Muscle of back (tissue), 10 donors: ENCODE results near the gene VPS4B. TPM values are rescaled to one million over a fixed set of nuclear protein-coding genes. Genes with fewer than 3 reads are reported as not detected.

ENCODE experiments used
- polyA plus RNA-seq, 10 donors: library from polyadenylated mRNA; unstranded; fragments of 120-200 nt; gene quantifications; one replicate each; pipeline ENCODE4 v1.2.1, GENCODE V29; 2013; ENCODE audit not compliant: insufficient read length in 10 of 10

Gene VPS4B
- polyA plus RNA-seq, 10 donors, result 20.1 to 30.6 (median 26.3) TPM

Other genes starting within 250 kb of the VPS4B start
- 10 to 100 TPM; 14.0 to 22.8 (median 17.6) TPM for gene BCL2, start 102.7 kb downstream of the VPS4B start, polyA plus RNA-seq
- gene KDSR, start 55.3 kb downstream of the VPS4B start, polyA plus RNA-seq, result 10 to 100 TPM; 24.8 to 35.1 (median 27.5) TPM
- gene SERPINB5, start 54.5 kb upstream of the VPS4B start, polyA plus RNA-seq, result 1 to 10 TPM in 2 of 10 donors, not detected in 8; 5.6 to 9.8 TPM
- 1 to 10 TPM in 1 of 10 donors, under 1 TPM in 9; 0.35 to 1.8 (median 0.57) TPM for gene SERPINB12, start 119.9 kb upstream of the VPS4B start, polyA plus RNA-seq
- gene SERPINB13, start 164.9 kb upstream of the VPS4B start, polyA plus RNA-seq, result 1 to 10 TPM in 2 of 10 donors, under 1 TPM in 1, not detected in 7; 0.08 to 4.6 (median 4.0) TPM
- gene SERPINB4, start 221.8 kb upstream of the VPS4B start, polyA plus RNA-seq, result 1 to 10 TPM in 1 of 10 donors, under 1 TPM in 1, not detected in 8; 0.18 to 3.9 TPM
- gene SERPINB3, start 239.4 kb upstream of the VPS4B start, polyA plus RNA-seq, result 1 to 10 TPM in 1 of 10 donors, under 1 TPM in 1, not detected in 8; 0.57 to 4.3 TPM